Fibroblast of lung (primary cell): ENCODE data around the gene ANKLE2. TPM values are rescaled to one million over a fixed set of nuclear protein-coding genes. Genes with fewer than 3 reads are reported as not detected.
A peak's percentile ranks its signal among the peaks of the same experiment; 100 is the strongest.

Experiments used
- DNase-seq, 2 donors: peaks; one replicate each; pipeline versions ENCODE4 v3.0.0 to v3.0.0-alpha.2; 2010; ENCODE audit warnings: low read depth in 2 of 2
- H2AFZ ChIP-seq: 2 replicates; pipeline ENCODE4 v1.5.1; 2012; ENCODE audit warnings: low read length, control low read depth, inconsistent platforms
- H3K27ac ChIP-seq: 2 replicates; pipeline ENCODE4 v1.5.1; 2011; ENCODE audit warnings: low read length, control low read depth; ENCODE audit not compliant: insufficient read depth
- H3K27me3 ChIP-seq: 2 replicates; pipeline ENCODE4 v1.5.1; 2011; ENCODE audit warnings: mild to moderate bottlenecking, low read length; ENCODE audit not compliant: control insufficient read depth, insufficient read depth
- H3K36me3 ChIP-seq: 2 replicates; pipeline ENCODE4 v1.5.1; 2011; ENCODE audit warnings: low read length; ENCODE audit not compliant: control insufficient read depth, insufficient read depth
- H3K4me1 ChIP-seq: 2 replicates; pipeline ENCODE4 v1.5.1; 2011; ENCODE audit warnings: low read length; ENCODE audit not compliant: control insufficient read depth, insufficient read depth; ENCODE audit errors: extremely low read depth
- H3K4me2 ChIP-seq: 2 replicates; pipeline ENCODE4 v1.5.1; 2011; ENCODE audit warnings: low read length, control low read depth; ENCODE audit not compliant: insufficient read depth; ENCODE audit errors: extremely low read depth
- H3K4me3 ChIP-seq, 4 experiments: fragments of 200-600 bp in 1 of 4; sonication (generic) in 1 of 4; replicated peaks in 1 of 4; 2 replicates each; pipeline ENCODE4 v1.5.1; 2011 to 2016; ENCODE audit warnings: low read length in 4 of 4, low read depth in 3 of 4, mild to moderate bottlenecking in 3 of 4, control low read depth in 2 of 4, inconsistent platforms in 1 of 4, mixed read lengths in 1 of 4; ENCODE audit not compliant: insufficient read depth in 1 of 4; ENCODE audit errors: control extremely low read depth in 1 of 4
- H3K79me2 ChIP-seq: 2 replicates; pipeline ENCODE4 v1.5.1; 2012; ENCODE audit warnings: mild to moderate bottlenecking, low read length, inconsistent platforms; ENCODE audit not compliant: control insufficient read depth, insufficient read depth
- H3K9ac ChIP-seq: 2 replicates; pipeline ENCODE4 v1.5.1; 2011; ENCODE audit warnings: mild to moderate bottlenecking, low read length, control low read depth; ENCODE audit not compliant: insufficient read depth
- H3K9me3 ChIP-seq: 2 replicates; pipeline ENCODE4 v1.5.1; 2012; ENCODE audit warnings: low read depth, low read length; ENCODE audit not compliant: control insufficient read depth, insufficient read depth
- H4K20me1 ChIP-seq: 2 replicates; pipeline ENCODE4 v1.5.1; 2011; ENCODE audit warnings: low read length; ENCODE audit not compliant: control insufficient read depth, insufficient read depth; ENCODE audit errors: extremely low read depth
- CTCF ChIP-seq, 2 donors: IDR thresholded peaks in 1 of 2; conservative IDR thresholded peaks in 1 of 2; 1 replicate in 1 of 2; 2 replicates in 1 of 2; pipeline ENCODE4 v1.5.1; 2011 to 2012; ENCODE audit warnings: low read length in 2 of 2, control low read depth in 1 of 2, inconsistent platforms in 1 of 2, low read depth in 1 of 2, mild to moderate bottlenecking in 1 of 2
- EZH2 ChIP-seq: IDR thresholded peaks from 2 replicates; pipeline ENCODE4 v1.5.1; 2012; ENCODE audit warnings: low read length, control low read depth, mild to moderate bottlenecking; ENCODE audit errors: missing control alignments
- polyA plus RNA-seq, 2 donors: library from polyadenylated mRNA; depleted of rRNA in 1 of 2; stranded (reverse) in 1 of 2; unstranded in 1 of 2; fragments of >200 nt; gene quantifications; 2 replicates each; pipeline ENCODE4 v1.2.1, GENCODE V29; 2011 to 2012; ENCODE audit warnings: missing spikeins in 1 of 2
- total RNA-seq: library from RNA; depleted of rRNA; stranded (reverse); fragments of >200 nt; gene quantifications from 2 replicates; pipeline ENCODE4 v1.2.1, GENCODE V29; 2014

The ANKLE2 gene
- total and polyA plus RNA-seq, 2 donors (not counting 1 experiment from before 2014, with no cell fraction given): 55.8 to 55.9 TPM

- no peak overlapping the region for H3K9ac ChIP-seq
- H3K4me2 ChIP-seq: no peak overlapping the region
- no peak for DNase-seq
- peaks cover 14% of the 10 kb centered on the region for H3K36me3 ChIP-seq
- no peaks in the 10 kb centered on the region for H3K9me3 ChIP-seq
- no peaks in the 10 kb centered on the region for H3K27me3 ChIP-seq
- H3K27ac ChIP-seq: no peak overlapping the region
- peaks cover 7% of the 10 kb centered on the region for H3K79me2 ChIP-seq
- no peaks in the 10 kb centered on the region for H4K20me1 ChIP-seq
- H3K4me3 ChIP-seq: no peak overlapping the region
- no peak for TF ChIP-seq CTCF (conservative IDR thresholded peaks at IDR 0.05 in 1 of 2, IDR thresholded peaks at IDR 0.05 in 1 of 2; ENCODE audit: low read depth in 1 of 2, low read length in 2 of 2)
- no peak for TF ChIP-seq EZH2
- H2AFZ ChIP-seq: no peak overlapping the region
- H3K4me1 ChIP-seq: peaks cover 12% of the 10 kb centered on the region
These were observed 3.7 kb upstream of the ANKLE2 start for GRCh38 chr12:132765361-132765760.

GRCh38 chr12:132764231-132764630 lies 2.6 kb upstream of the ANKLE2 start:
- no peak overlapping the region for H2AFZ ChIP-seq
- no peak for TF ChIP-seq EZH2
- TF ChIP-seq CTCF (conservative IDR thresholded peaks at IDR 0.05 in 1 of 2, IDR thresholded peaks at IDR 0.05 in 1 of 2; ENCODE audit: low read depth in 1 of 2, low read length in 2 of 2): no peak
- no peak overlapping the region for H3K9ac ChIP-seq

GRCh38 chr12:132761921-132762583 lies 420 bp upstream of the ANKLE2 start:
- H3K9me3 ChIP-seq: no peaks in the 10 kb centered on the region
- H2AFZ ChIP-seq: peak overlapping the region; percentile 67
- H3K4me2 ChIP-seq: peak overlapping the region; percentile 75
- H3K79me2 ChIP-seq: peaks cover 39% of the 10 kb centered on the region
- peak; percentile 88 to 89 for DNase-seq
- peak overlapping the region; percentile 75 for H3K9ac ChIP-seq
- H3K27ac ChIP-seq: peak overlapping the region; percentile 93
- TF ChIP-seq EZH2: no peak
- H4K20me1 ChIP-seq: peaks cover under 1% of the 10 kb centered on the region
- H3K4me1 ChIP-seq: peaks cover 9% of the 10 kb centered on the region
- no peaks in the 10 kb centered on the region for H3K27me3 ChIP-seq
- peaks cover under 1% of the 10 kb centered on the region for H3K36me3 ChIP-seq
- H3K4me3 ChIP-seq: peak overlapping the region; percentile 66 to 79 (median 76)

More at GRCh38 chr12:132764231-132764630, 2.6 kb upstream of the ANKLE2 start:
- no peak overlapping the region for H3K4me3 ChIP-seq
- no peak for DNase-seq
- peaks cover 17% of the 10 kb centered on the region for H3K79me2 ChIP-seq
- H3K27me3 ChIP-seq: no peaks in the 10 kb centered on the region
- peaks cover 15% of the 10 kb centered on the region for H3K4me1 ChIP-seq
- H4K20me1 ChIP-seq: no peaks in the 10 kb centered on the region
- no peaks in the 10 kb centered on the region for H3K9me3 ChIP-seq
- peaks cover 7% of the 10 kb centered on the region for H3K36me3 ChIP-seq
- no peak overlapping the region for H3K27ac ChIP-seq
- H3K4me2 ChIP-seq: no peak overlapping the region
